NOMO-1 treated with DMSO at 0.1 percent for 48 hours (cell line): ENCODE results near the gene MCCC1.

ENCODE experiments used
- DNase-seq: peaks from one replicate; lab custom pipeline; 2025; ENCODE audit not compliant: unreplicated experiment; lab: John Stamatoyannopoulos, UW

The MCCC1 gene

DNA sequence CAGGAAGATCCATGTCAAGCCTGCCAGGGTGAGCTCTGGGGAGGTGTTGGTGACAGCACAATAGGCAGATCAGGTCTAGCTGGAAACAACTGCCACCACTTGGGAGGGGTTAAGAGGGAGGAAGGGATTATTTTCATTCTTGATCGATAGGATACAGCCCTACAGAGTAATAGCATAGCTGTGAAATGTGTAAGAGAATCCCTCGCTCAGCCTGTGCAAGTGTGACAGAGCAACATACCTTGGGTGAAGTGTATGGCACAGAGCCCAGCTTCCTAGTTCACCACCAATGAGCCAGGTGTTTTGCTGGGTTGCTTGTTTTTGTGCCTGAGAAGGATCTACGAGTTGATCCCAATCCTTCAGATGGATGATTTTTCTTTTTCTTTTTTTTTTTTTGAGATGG lies 109.7 kb downstream of the MCCC1 start:
- no peak for DNase-seq

- DNase-seq: no peak
These were observed 113.3 kb downstream of the MCCC1 start for GRCh38 chr3:182986021-182986420.

DNA sequence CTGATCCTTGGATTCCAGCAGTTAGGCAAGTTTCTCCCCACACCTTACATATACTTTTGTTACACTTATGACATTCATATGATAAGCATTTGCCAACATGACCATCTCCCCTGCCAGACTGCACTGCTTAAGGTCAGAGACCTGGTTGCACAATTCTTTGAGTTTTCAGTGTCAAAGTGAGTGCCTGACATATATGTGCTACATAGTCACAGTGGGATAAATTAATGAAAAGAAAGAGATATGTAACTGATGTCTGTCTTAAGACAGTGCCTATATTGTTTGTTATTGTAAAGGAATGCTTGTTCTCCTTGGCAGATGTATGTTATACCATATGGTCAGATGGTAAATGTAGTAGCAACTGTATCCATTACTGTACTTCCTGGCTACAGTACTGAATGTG lies 115.4 kb downstream of the MCCC1 start:
- DNase-seq: no peak

DNA sequence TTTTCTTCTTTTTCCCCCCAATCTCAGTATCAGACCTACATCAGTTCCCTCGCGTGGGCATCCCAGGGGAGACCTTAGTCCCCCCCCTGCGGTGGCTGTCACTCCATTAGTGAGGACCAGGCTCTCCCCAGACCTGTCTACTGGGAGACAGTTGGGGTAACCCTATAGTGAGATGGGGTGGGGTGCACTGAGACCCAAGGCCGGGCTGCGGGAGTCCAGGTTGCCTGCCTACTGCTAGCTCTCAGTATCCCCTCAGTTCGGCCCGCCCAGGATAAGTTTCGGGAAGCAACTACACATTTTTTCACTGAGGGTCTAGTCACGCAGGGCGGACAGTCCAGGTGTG lies 118.3 kb downstream of the MCCC1 start:
- DNase-seq: no peak

- peak; percentile 88 for DNase-seq
These were observed 118.9 kb downstream of the MCCC1 start, which contains the start of gene DCUN1D1 for GRCh38 chr3:182980204-182981037. Gene DCUN1D1 (minus strand): TSS chr3:182980538. CDS start chr3:182980489, 49 bp downstream.

- DNase-seq: peak; percentile 63
These were observed 119.6 kb downstream of the MCCC1 start for GRCh38 chr3:182979674-182980191.

- DNase-seq: peak; percentile 56
These were observed 120.1 kb downstream of the MCCC1 start for GRCh38 chr3:182979103-182979673.

GRCh38 chr3:182978387-182978786 lies 120.9 kb downstream of the MCCC1 start:
- DNase-seq: no peak

GRCh38 chr3:182973047-182973446 lies 126.2 kb downstream of the MCCC1 start:
- no peak for DNase-seq

DNA sequence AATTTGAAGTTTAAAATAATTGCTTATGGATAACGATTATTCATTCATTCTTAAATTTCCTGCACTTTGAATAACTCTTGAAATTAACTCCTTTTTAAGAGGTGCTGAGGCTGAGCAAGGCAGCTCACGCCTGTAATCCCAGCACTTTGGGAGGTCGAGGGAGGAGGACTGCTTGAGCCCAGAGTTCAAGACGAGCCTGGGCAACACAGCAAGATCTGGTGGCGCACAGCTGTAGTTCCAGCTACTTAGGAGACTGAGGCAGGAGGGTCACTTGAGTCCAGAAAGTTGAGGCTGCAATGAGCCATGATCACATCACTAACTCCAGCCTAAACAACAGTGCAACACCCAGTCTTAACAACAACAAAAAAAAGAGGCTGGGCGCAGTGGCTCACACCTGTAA lies 126.9 kb downstream of the MCCC1 start:
- DNase-seq: no peak

GRCh38 chr3:182971637-182972036 lies 127.7 kb downstream of the MCCC1 start:
- DNase-seq: no peak

DNA sequence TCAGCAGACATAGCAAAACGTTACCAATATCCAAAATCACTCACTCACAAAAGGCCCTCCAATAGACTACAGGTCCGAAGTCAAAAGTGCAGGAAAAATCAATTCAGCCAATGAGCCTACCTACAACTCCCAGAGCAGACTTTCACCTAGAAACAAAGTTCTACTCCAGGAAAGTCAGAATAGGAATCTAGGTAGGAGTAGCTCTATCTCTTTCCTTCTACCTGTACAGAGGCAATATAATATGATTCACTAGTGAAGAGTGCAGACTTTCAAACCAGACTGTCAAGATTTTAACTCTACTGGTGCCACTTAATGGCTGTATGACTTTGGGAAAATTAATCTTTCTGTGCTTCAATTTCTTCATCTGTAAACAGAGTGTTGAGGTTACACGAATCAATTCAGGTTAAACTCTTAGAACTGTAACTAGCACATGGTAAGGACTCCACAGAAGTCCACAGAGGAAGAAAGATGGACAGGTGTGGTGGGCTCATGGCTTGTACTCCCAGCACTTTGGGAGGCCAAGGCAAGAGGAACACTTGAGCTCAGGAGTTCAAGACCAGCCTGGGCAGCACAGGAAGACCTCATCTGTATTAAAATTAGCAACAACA lies 128.4 kb downstream of the MCCC1 start:
- DNase-seq: no peak

- DNase-seq: no peak
These were observed 129.4 kb downstream of the MCCC1 start for GRCh38 chr3:182969853-182970252.

GRCh38 chr3:182969277-182969676 lies 130.0 kb downstream of the MCCC1 start:
- DNase-seq: no peak

GRCh38 chr3:182967218-182968204 lies 131.8 kb downstream of the MCCC1 start:
- peak; percentile 11 for DNase-seq

GRCh38 chr3:182965861-182966366 lies 133.4 kb downstream of the MCCC1 start:
- DNase-seq: no peak
